Tibial nerve (tissue), 4 donors: ENCODE measurements around the gene GOLGA8O. TPM values are rescaled to one million over a fixed set of nuclear protein-coding genes. Genes with fewer than 3 reads are reported as not detected.
"Not testable (repeated sequence)": the region's sequence is repeated elsewhere in the genome, so short reads cannot be mapped to it uniquely, and the experiment has no call there.

Experiments
- DNase-seq, 2 donors: peaks; one replicate each; pipeline ENCODE4 v3.0.0-alpha.2; 2019; ENCODE audit warnings: low spot score in 2 of 2
- H3K27ac ChIP-seq, 4 donors: fragments of 200-600 bp; sonication (generic) in 3 of 4; one replicate each; pipeline ENCODE4 v1.5.1; 2017 to 2019; ENCODE audit warnings: mild to moderate bottlenecking in 1 of 4
- H3K27me3 ChIP-seq, 2 donors: fragments of 200-600 bp; sonication (generic) in 1 of 2; one replicate each; pipeline versions ENCODE4 v1.5.1 to v1.6.0; 2017 to 2019
- H3K36me3 ChIP-seq, 3 donors: fragments of 200-600 bp; sonication (generic); one replicate each; pipeline ENCODE4 v1.5.1; 2018 to 2019
- H3K4me1 ChIP-seq, 4 donors: fragments of 200-600 bp; sonication (generic) in 3 of 4; one replicate each; pipeline ENCODE4 v1.5.1; 2017 to 2019
- H3K4me3 ChIP-seq, 4 donors: fragments of 200-600 bp; sonication (generic) in 3 of 4; one replicate each; pipeline ENCODE4 v1.5.1; 2017 to 2019; ENCODE audit warnings: mild to moderate bottlenecking in 1 of 4, moderate library complexity in 1 of 4
- H3K9me3 ChIP-seq, 4 donors: fragments of 200-600 bp; sonication (generic) in 3 of 4; one replicate each; pipeline ENCODE4 v1.5.1; 2017 to 2019
- WGBS, 2 donors: methylation state at CpG; one replicate each; pipeline ENCODE4 v1.1.5; 2018; 5-methylcytosine and 5-hydroxymethylcytosine counted together
- total RNA-seq, 4 donors: library from RNA; depleted of rRNA; stranded (reverse); fragments of >200 nt; gene quantifications; one replicate each; pipeline ENCODE4 v1.1.0, GENCODE V29; 2016

GOLGA8O gene
- 1 to 10 TPM in 1 of 4 donors, not detected in 3; 1.8 TPM for total RNA-seq

DNA sequence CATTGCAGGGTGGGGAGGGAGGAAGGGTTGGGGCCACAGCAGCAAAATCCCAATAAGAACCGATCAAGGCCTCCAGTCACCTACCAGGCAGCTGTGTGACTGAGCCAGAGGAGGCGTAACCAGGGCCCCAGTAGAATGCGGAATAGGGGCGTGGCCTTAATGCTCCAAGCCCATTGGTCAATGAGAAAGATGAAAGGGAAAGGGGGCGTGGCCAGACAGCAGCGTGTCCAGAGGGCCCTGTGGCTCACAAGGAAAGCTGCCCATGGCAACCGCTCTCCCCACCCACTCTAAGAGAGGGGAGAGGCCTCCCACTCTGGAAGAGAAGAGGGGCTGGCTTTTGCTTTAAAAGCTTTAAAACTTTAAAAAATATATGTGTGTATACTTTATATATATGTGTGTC, at the start of gene GOLGA8O:
GOLGA8O (minus strand) TSS at position 101 of the 400 bp plus-strand sequence; CDS start at position 3, 98 bp downstream.
- not testable (repeated sequence) for H3K27me3 ChIP-seq, H3K27ac ChIP-seq, H3K4me1 ChIP-seq, DNase-seq, H3K9me3 ChIP-seq, H3K4me3 ChIP-seq, H3K36me3 ChIP-seq
- WGBS, 2 donors, result no CpG with 5 or more reads among the region's 7 CpGs

DNA sequence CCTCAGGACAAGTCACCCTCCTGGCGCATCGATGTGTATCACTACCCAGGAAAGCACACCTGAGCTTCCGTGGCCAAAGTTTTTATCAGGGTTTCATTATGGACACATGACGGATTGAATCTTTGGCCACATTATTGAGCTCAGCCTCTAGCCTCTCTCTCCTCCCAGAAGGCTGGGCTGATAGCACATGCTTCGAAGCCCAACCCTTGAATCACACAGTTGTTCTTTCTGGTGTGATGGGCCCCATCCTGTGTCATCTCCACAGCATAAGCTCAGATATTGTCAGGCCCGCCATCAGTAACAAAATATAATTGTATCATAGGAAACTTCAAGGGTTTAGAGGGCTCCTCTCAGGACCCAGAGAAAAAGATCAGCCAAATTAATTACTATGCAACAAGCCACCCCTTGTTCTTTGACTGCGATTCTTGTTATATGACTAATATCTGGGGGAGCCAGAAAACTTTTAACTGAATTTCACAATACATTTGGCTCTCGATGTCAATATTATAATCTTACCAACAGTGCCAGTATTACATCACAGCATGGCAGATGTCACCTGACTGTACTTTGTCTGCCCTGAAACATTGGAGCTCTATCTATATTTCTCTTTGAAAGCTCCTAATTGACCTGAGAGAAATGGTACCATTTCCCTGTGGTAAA, 48.8 kb upstream of the GOLGA8O start:
- H3K27ac ChIP-seq, H3K36me3 ChIP-seq, H3K4me3 ChIP-seq, H3K4me1 ChIP-seq, H3K27me3 ChIP-seq, H3K9me3 ChIP-seq, DNase-seq: not testable (repeated sequence)
- no CpG with 5 or more reads among the region's 8 CpGs for WGBS, 2 donors

GRCh38 chr15:32502946-32503345, 47.5 kb upstream of the GOLGA8O start:
- not testable (repeated sequence) for H3K27me3 ChIP-seq, DNase-seq, H3K27ac ChIP-seq, H3K9me3 ChIP-seq, H3K4me3 ChIP-seq, H3K36me3 ChIP-seq, H3K4me1 ChIP-seq
- 52 to 64% methylated on average over 1 of the region's 1 CpG for WGBS, 2 donors

- not testable (repeated sequence) for H3K4me1 ChIP-seq, H3K36me3 ChIP-seq, H3K9me3 ChIP-seq, H3K27ac ChIP-seq, DNase-seq, H3K27me3 ChIP-seq, H3K4me3 ChIP-seq
- WGBS, 2 donors, result no CpG with 5 or more reads among the region's 4 CpGs
These were observed 37.3 kb upstream of the GOLGA8O start for GRCh38 chr15:32492768-32493167.

- not testable (repeated sequence) for H3K4me1 ChIP-seq, H3K27me3 ChIP-seq, DNase-seq, H3K9me3 ChIP-seq, H3K4me3 ChIP-seq, H3K36me3 ChIP-seq, H3K27ac ChIP-seq
- WGBS, 2 donors, result 94 to 95% methylated on average over 10 to 11 of the region's 12 CpGs
These were observed 31.0 kb upstream of the GOLGA8O start for GRCh38 chr15:32486474-32486873.

DNA sequence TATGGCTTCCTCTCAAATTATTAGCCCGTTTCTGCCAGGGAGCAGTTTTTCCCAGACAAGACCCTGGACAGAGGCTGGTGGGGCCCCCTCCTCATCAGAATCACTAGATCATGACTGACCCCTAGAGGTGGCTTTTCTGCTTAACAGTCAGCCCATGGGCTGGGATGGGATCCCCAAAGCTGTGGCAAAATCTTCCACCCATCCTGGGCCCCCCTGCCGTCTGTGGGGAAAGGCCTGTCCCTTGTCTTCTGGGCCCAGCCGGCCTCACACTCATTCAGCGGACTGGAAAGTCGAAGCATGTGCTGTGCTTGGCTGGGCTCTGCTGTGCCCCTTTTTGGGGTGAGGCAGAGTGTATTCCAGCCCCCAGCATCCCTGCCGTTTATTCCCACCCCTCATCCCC, 27.9 kb upstream of the GOLGA8O start:
- H3K27me3 ChIP-seq, H3K4me3 ChIP-seq, H3K9me3 ChIP-seq, H3K27ac ChIP-seq, DNase-seq, H3K36me3 ChIP-seq, H3K4me1 ChIP-seq: not testable (repeated sequence)
- no CpG with 5 or more reads among the region's 6 CpGs for WGBS, 2 donors

GRCh38 chr15:32481683-32482082, 26.2 kb upstream of the GOLGA8O start:
- not testable (repeated sequence) for H3K27me3 ChIP-seq, DNase-seq, H3K36me3 ChIP-seq, H3K4me3 ChIP-seq, H3K9me3 ChIP-seq, H3K27ac ChIP-seq, H3K4me1 ChIP-seq
- no CpG with 5 or more reads among the region's 5 CpGs for whole genome bisulfite sequencing, 2 donors

GRCh38 chr15:32468076-32468475, 12.6 kb upstream of the GOLGA8O start:
- not testable (repeated sequence) for H3K4me3 ChIP-seq, H3K4me1 ChIP-seq, DNase-seq, H3K36me3 ChIP-seq, H3K9me3 ChIP-seq, H3K27ac ChIP-seq, H3K27me3 ChIP-seq
- 97% methylated on average over 16 to 23 of the region's 23 CpGs for WGBS, 2 donors

GRCh38 chr15:32440445-32440977, 14.9 kb downstream of the GOLGA8O start:
- H3K4me1 ChIP-seq, H3K36me3 ChIP-seq, H3K9me3 ChIP-seq, H3K27me3 ChIP-seq, H3K27ac ChIP-seq, DNase-seq, H3K4me3 ChIP-seq: not testable (repeated sequence)
- no CpG with 5 or more reads among the region's 12 CpGs for WGBS, 2 donors

DNA sequence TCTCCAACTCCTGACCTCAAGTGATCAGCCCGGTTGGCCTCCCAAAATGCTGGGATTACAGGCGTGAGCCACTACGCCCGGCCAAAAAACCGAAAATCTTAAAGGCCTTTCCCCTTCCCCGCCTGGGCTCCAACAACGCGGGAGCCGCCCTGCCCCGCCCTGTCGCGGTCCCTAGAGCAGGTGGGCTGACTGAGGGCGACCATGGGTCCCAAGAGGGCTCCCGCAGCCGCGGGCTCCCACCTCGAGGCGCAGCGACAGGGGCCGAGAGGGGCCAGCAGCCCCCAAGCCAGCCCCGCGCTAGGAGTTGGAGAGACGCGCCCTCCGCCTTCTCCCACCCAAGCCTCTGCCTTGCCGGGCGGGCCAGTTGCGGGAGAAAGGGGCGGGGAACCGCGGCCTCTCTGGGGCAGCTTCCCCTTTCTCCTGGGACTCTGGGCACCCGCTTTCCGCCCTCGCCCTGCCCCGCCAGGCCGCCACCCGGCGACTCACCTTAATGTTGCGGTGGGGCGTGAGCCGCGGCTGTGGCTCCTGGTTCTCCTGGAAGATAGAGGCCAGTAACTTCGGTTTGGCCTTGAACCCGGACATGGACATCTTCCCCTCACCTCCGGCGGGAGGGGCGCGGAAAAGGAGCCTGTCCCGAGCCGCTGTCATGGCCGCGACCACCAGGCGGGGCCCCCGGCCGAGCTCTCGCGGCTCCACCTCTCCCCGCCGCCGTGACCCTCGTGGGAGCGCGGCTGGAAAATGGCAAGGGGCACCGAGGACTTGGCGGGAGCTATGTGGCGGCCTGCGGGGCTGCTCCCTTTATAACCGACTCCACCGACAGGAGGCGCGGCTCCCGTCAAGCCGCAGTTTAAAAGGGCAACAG, 21.1 kb downstream of the GOLGA8O start:
- no CpG with 5 or more reads among the region's 73 CpGs for WGBS, 2 donors
- not testable (repeated sequence) for H3K27me3 ChIP-seq, H3K4me1 ChIP-seq, H3K36me3 ChIP-seq, H3K27ac ChIP-seq, H3K4me3 ChIP-seq, DNase-seq, H3K9me3 ChIP-seq

GRCh38 chr15:32427635-32428034, 27.8 kb downstream of the GOLGA8O start:
- H3K27me3 ChIP-seq, H3K4me1 ChIP-seq, DNase-seq, H3K9me3 ChIP-seq, H3K27ac ChIP-seq, H3K36me3 ChIP-seq, H3K4me3 ChIP-seq: not testable (repeated sequence)
- WGBS, 2 donors, result 20 to 41% methylated on average over 1 of the region's 4 CpGs

- not testable (repeated sequence) for H3K4me3 ChIP-seq, H3K36me3 ChIP-seq, H3K9me3 ChIP-seq, H3K27ac ChIP-seq, H3K4me1 ChIP-seq, H3K27me3 ChIP-seq
- WGBS, 2 donors, result 51 to 55% methylated on average over 4 of the region's 4 CpGs
- DNase-seq, result peak in 1 of 2 donors; percentile 41
These were observed 28.9 kb downstream of the GOLGA8O start for GRCh38 chr15:32426511-32426910.
